DOHH2 (cell line): ENCODE results near the gene TRABD.

Experiments used
- EZH2phosphoT487 ChIP-seq: fragments of 200-600 bp; sonication (generic); IDR thresholded peaks from 2 replicates; pipeline ENCODE4 v1.6.1; 2017; ENCODE audit warnings: borderline replicate concordance, mild to moderate bottlenecking, antibody characterized with exemption, low read length, moderate library complexity, mixed read lengths
- TF ChIP-seq, protein P1 (sequence below): fragments of 200-600 bp; sonication (generic); IDR thresholded peaks from one replicate; pipeline ENCODE4 v1.5.1; 2014; ENCODE audit warnings: antibody characterized with exemption, mild to moderate bottlenecking, low read depth, low read length; ENCODE audit not compliant: poor library complexity, severe bottlenecking

- TF ChIP-seq, protein P1, sequence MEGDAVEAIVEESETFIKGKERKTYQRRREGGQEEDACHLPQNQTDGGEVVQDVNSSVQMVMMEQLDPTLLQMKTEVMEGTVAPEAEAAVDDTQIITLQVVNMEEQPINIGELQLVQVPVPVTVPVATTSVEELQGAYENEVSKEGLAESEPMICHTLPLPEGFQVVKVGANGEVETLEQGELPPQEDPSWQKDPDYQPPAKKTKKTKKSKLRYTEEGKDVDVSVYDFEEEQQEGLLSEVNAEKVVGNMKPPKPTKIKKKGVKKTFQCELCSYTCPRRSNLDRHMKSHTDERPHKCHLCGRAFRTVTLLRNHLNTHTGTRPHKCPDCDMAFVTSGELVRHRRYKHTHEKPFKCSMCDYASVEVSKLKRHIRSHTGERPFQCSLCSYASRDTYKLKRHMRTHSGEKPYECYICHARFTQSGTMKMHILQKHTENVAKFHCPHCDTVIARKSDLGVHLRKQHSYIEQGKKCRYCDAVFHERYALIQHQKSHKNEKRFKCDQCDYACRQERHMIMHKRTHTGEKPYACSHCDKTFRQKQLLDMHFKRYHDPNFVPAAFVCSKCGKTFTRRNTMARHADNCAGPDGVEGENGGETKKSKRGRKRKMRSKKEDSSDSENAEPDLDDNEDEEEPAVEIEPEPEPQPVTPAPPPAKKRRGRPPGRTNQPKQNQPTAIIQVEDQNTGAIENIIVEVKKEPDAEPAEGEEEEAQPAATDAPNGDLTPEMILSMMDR, result no peak
- TF ChIP-seq EZH2phosphoT487, result no peak
Observed at GRCh38 chr22:50224071-50224470, 38.4 kb downstream of the TRABD start.
